Measurements from ENCODE around the gene SERPINA5. TPM values are rescaled to one million over a fixed set of nuclear protein-coding genes. Genes with fewer than 3 reads are reported as not detected.
A peak's percentile ranks its signal among the peaks of the same experiment; 100 is the strongest.

SERPINA5 gene
- total and polyA plus RNA-seq, 2 of the 13 experiments (the other 11 are each of a cell fraction or from before 2014, with no cell fraction given), result 449 to 498 TPM

- TF ChIP-seq SAP130 (CRISPR knock-in tag; IDR thresholded peaks at IDR 0.05; ENCODE audit: low read depth) (peak; percentile 45; the same call in 1 of the 2 replicates), FOSL2 (CRISPR knock-in tag; IDR thresholded peaks at IDR 0.05) (0 out of 2 replicates have a peak, but pooled peaks have one; percentile 7), FOXO1 (CRISPR knock-in tag; IDR thresholded peaks at IDR 0.05) (peak; percentile 27; the same call in 1 of the 2 replicates), ZNF232 (CRISPR knock-in tag; IDR thresholded peaks at IDR 0.05; ENCODE audit: borderline replicate concordance) (peak; percentile 29; the same call in 1 of the 2 replicates), ZNF512B (CRISPR knock-in tag; IDR thresholded peaks at IDR 0.05; ENCODE audit: borderline replicate concordance) (no peak), TEAD3 (CRISPR knock-in tag; optimal IDR thresholded peaks at IDR 0.05; ENCODE audit: borderline replicate concordance) (peak; percentile 53), ZMYM2 (CRISPR knock-in tag; IDR thresholded peaks at IDR 0.05) (no peak), ZNF326 (CRISPR knock-in tag; IDR thresholded peaks at IDR 0.05; ENCODE audit: borderline replicate concordance) (no peak), RARA (CRISPR knock-in tag; IDR thresholded peaks at IDR 0.05) (peak; percentile 69), AKAP8 (CRISPR knock-in tag; IDR thresholded peaks at IDR 0.05) (no peak), ZNF24 (IDR thresholded peaks at IDR 0.05) (no peak), FOXA1 (IDR thresholded peaks at IDR 0.05) (no peak), FOXA1 (CRISPR knock-in tag; IDR thresholded peaks at IDR 0.05) (peak; percentile 71), ETV5 (CRISPR knock-in tag; IDR thresholded peaks at IDR 0.05; ENCODE audit: borderline replicate concordance) (peak; percentile 8; the same call in 1 of the 2 replicates), HNF4A (CRISPR knock-in tag; IDR thresholded peaks at IDR 0.05) (peak; percentile 25; the same call in 1 of the 2 replicates), MED1 (CRISPR knock-in tag; IDR thresholded peaks at IDR 0.05) (0 out of 2 replicates have a peak, but pooled peaks have one; percentile 21), TCF7 (IDR thresholded peaks at IDR 0.05; ENCODE audit: low read depth) (no peak), KLF15 (CRISPR knock-in tag; IDR thresholded peaks at IDR 0.05; ENCODE audit: borderline replicate concordance) (no peak), ELF3 (CRISPR knock-in tag; IDR thresholded peaks at IDR 0.05) (0 out of 2 replicates have a peak, but pooled peaks have one; percentile 25), ZNF205 (CRISPR knock-in tag; IDR thresholded peaks at IDR 0.05) (no peak), STAT5B (CRISPR knock-in tag; IDR thresholded peaks at IDR 0.05) (no peak), ERF (CRISPR knock-in tag; IDR thresholded peaks at IDR 0.05) (0 out of 2 replicates have a peak, but pooled peaks have one; percentile 22)
- TF ChIP-seq, protein P1, sequence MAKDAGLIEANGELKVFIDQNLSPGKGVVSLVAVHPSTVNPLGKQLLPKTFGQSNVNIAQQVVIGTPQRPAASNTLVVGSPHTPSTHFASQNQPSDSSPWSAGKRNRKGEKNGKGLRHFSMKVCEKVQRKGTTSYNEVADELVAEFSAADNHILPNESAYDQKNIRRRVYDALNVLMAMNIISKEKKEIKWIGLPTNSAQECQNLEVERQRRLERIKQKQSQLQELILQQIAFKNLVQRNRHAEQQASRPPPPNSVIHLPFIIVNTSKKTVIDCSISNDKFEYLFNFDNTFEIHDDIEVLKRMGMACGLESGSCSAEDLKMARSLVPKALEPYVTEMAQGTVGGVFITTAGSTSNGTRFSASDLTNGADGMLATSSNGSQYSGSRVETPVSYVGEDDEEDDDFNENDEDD (CRISPR knock-in tag; IDR thresholded peaks at IDR 0.05; ENCODE audit: borderline replicate concordance), result peak; percentile 22; the same call in 1 of the 2 replicates
These were observed 37.6 kb upstream of the SERPINA5 start (continued) for GRCh38 chr14:94543449-94544124.
